Gastroesophageal sphincter (tissue), 4 donors: ENCODE measurements around the gene HOXC10. TPM values are rescaled to one million over a fixed set of nuclear protein-coding genes. Genes with fewer than 3 reads are reported as not detected.

Experiments used
- ATAC-seq: fragments of 150-250 bp; one replicate; pipeline ENCODE4 v1.9.1; 2016; ENCODE audit warnings: mild to moderate bottlenecking, moderate library complexity
- H3K27ac ChIP-seq, 4 donors: fragments of 200-600 bp; sonication (generic) in 3 of 4; 1 replicate in 3 of 4; 2 replicates in 1 of 4; pipeline ENCODE4 v1.5.1; 2016 to 2019
- H3K27me3 ChIP-seq: fragments of 200-600 bp; sonication (generic); one replicate; pipeline ENCODE4 v1.5.1; 2019
- H3K36me3 ChIP-seq, 2 donors: fragments of 200-600 bp; sonication (generic); one replicate each; pipeline ENCODE4 v1.5.1; 2019; ENCODE audit warnings: control low read depth in 1 of 2
- H3K4me1 ChIP-seq, 3 donors: fragments of 200-600 bp; sonication (generic); 1 replicate in 2 of 3; 2 replicates in 1 of 3; pipeline ENCODE4 v1.5.1; 2016 to 2019; ENCODE audit warnings: control low read depth in 2 of 3
- H3K4me3 ChIP-seq, 2 donors: fragments of 200-600 bp; sonication (generic); one replicate each; pipeline ENCODE4 v1.5.1; 2019; ENCODE audit warnings: mild to moderate bottlenecking in 1 of 2, moderate library complexity in 1 of 2
- H3K9me3 ChIP-seq, 3 donors: fragments of 200-600 bp; sonication (generic); one replicate each; pipeline ENCODE4 v1.5.1; 2017 to 2019; ENCODE audit warnings: control low read depth in 2 of 3
- CTCF ChIP-seq, 4 experiments: fragments of 200-600 bp in 2 of 4; fragments of 450-650 bp in 2 of 4; sonication (generic) in 1 of 4; IDR thresholded peaks; one replicate each; pipeline ENCODE4 v1.5.1; 2017 to 2019; ENCODE audit warnings: antibody characterized with exemption in 4 of 4, mild to moderate bottlenecking in 2 of 4, moderate library complexity in 2 of 4
- EP300 ChIP-seq: sonication (generic); formaldehyde crosslinking; IDR thresholded peaks from one replicate; pipeline ENCODE4 v1.6.1; 2017; ENCODE audit warnings: antibody characterized with exemption, mild to moderate bottlenecking
- POLR2A ChIP-seq, 2 donors: fragments of 450-650 bp; IDR thresholded peaks; one replicate each; pipeline ENCODE4 v1.6.1; 2017; ENCODE audit warnings: antibody characterized with exemption in 2 of 2, mild to moderate bottlenecking in 2 of 2, moderate library complexity in 1 of 2
- POLR2AphosphoS5 ChIP-seq: sonication (generic); formaldehyde crosslinking; IDR thresholded peaks from one replicate; pipeline ENCODE4 v1.6.1; 2017; ENCODE audit warnings: antibody characterized with exemption
- WGBS, 2 donors: methylation state at CpG; one replicate each; pipeline ENCODE4 v1.1.5; 2018; ENCODE audit warnings: low coverage in 1 of 2; 5-methylcytosine and 5-hydroxymethylcytosine counted together
- total RNA-seq, 4 donors: library from RNA; depleted of rRNA; stranded (reverse); fragments of >200 nt; gene quantifications; one replicate each; pipeline ENCODE4 v1.1.0, GENCODE V29; 2016

HOXC10 gene
- total RNA-seq, 4 donors from 2014 or later = not detected

- H3K36me3 ChIP-seq = no peaks in the 10 kb centered on the region
- ATAC-seq = no peak
- no peak overlapping the region for H3K27ac ChIP-seq
- TF ChIP-seq POLR2AphosphoS5 (no peak), CTCF (IDR thresholded peaks at IDR 0.05) (no peak), POLR2A (IDR thresholded peaks at IDR 0.05) (no peak), EP300 (no peak)
- H3K9me3 ChIP-seq = no peaks in the 10 kb centered on the region
- 73% methylated on average over 3 of the region's 3 CpGs; no CpG with 5 or more reads in 1 of the 2 donors for WGBS, 2 donors
- H3K27me3 ChIP-seq = peaks cover 100% of the 10 kb centered on the region
- peaks cover 0 to 27% (median 15%) of the 10 kb centered on the region in 3 donors for H3K4me1 ChIP-seq
- H3K4me3 ChIP-seq = no peak overlapping the region
Observed at GRCh38 chr12:54003625-54004024, 18.7 kb downstream of the HOXC10 start.

- no peak overlapping the region for H3K4me3 ChIP-seq
- H3K4me1 ChIP-seq = peaks cover 0 to 31% (median 18%) of the 10 kb centered on the region in 3 donors
- no peak for TF ChIP-seq CTCF (IDR thresholded peaks at IDR 0.05)
- no peak for TF ChIP-seq POLR2AphosphoS5
- TF ChIP-seq EP300 = no peak
- no peak for TF ChIP-seq POLR2A (IDR thresholded peaks at IDR 0.05)
- H3K27me3 ChIP-seq = peaks cover 99% of the 10 kb centered on the region
- 22 to 30% methylated on average over 11 to 16 of the region's 20 CpGs for WGBS, 2 donors
- no peaks in the 10 kb centered on the region for H3K36me3 ChIP-seq
- no peak for ATAC-seq
- H3K9me3 ChIP-seq = no peaks in the 10 kb centered on the region
- H3K27ac ChIP-seq = no peak overlapping the region
Observed at GRCh38 chr12:54004063-54004840, 19.3 kb downstream of the HOXC10 start.

GRCh38 chr12:54004841-54005530, 20.0 kb downstream of the HOXC10 start:
- ATAC-seq = no peak
- H3K36me3 ChIP-seq = no peaks in the 10 kb centered on the region
- H3K4me3 ChIP-seq = no peak overlapping the region
- no peaks in the 10 kb centered on the region for H3K9me3 ChIP-seq
- 29 to 33% methylated on average over 6 to 14 of the region's 31 CpGs for WGBS, 2 donors
- no peak overlapping the region for H3K27ac ChIP-seq
- peaks cover 0 to 31% (median 18%) of the 10 kb centered on the region in 3 donors for H3K4me1 ChIP-seq
- TF ChIP-seq EP300 (no peak), POLR2AphosphoS5 (no peak), POLR2A (IDR thresholded peaks at IDR 0.05) (no peak), CTCF (IDR thresholded peaks at IDR 0.05) (no peak)
- peaks cover 99% of the 10 kb centered on the region for H3K27me3 ChIP-seq

GRCh38 chr12:54005531-54005852, 20.5 kb downstream of the HOXC10 start:
- ATAC-seq = no peak
- Histone ChIP-seq H3K4me1 (peaks cover 0 to 26% (median 13%) of the 10 kb centered on the region in 3 donors), H3K27me3 (peaks cover 99% of the 10 kb centered on the region), H3K9me3 (no peaks in the 10 kb centered on the region), H3K36me3 (no peaks in the 10 kb centered on the region), H3K4me3 (no peak overlapping the region), H3K27ac (no peak overlapping the region)
- 6 to 10% methylated on average over 2 to 11 of the region's 26 CpGs for WGBS, 2 donors
- TF ChIP-seq EP300 (no peak), CTCF (IDR thresholded peaks at IDR 0.05) (no peak)
